PC-9 (cell line): Measurements from ENCODE around the gene POMP. TPM values are rescaled to one million over a fixed set of nuclear protein-coding genes. Genes with fewer than 3 reads are reported as not detected.

Experiments used
- BruUV-seq: library from RNA; stranded (reverse); fragments of 400-500 nt; replicated peaks from 2 replicates; lab custom pipeline; 2021; lab: Mats Ljungman, UMichigan
- CTCF ChIA-PET: fragments of 300-600 bp; sonication (Branson Sonifier 250); formaldehyde crosslinking; loops from one replicate; lab custom pipeline; 2022; ENCODE audit warnings: antibody characterized with exemption; lab: Charles Lee
- POLR2A ChIA-PET: fragments of 300-600 bp; sonication (Branson Sonifier 250); formaldehyde crosslinking; loops from one replicate; lab custom pipeline; 2022; ENCODE audit warnings: antibody characterized with exemption; ENCODE audit not compliant: unreplicated experiment; lab: Charles Lee
- DNase-seq, 2 experiments: peaks; one replicate each; pipeline versions ENCODE4 v3.0.0 to v3.0.0-alpha.2; 2015 to 2022; ENCODE audit warnings: mixed read lengths in 1 of 2
- H2AFZ ChIP-seq: fragments of 200-600 bp; sonication (generic); 2 replicates; pipeline ENCODE4 v1.8.1; 2017; ENCODE audit warnings: antibody characterized with exemption
- H3F3A ChIP-seq: fragments of 200-600 bp; sonication (generic); 2 replicates; pipeline ENCODE4 v1.8.1; 2017; ENCODE audit warnings: antibody characterized with exemption, mild to moderate bottlenecking, low read depth; ENCODE audit not compliant: insufficient read depth
- H3K27ac ChIP-seq: fragments of 200-600 bp; sonication (generic); 2 replicates; pipeline ENCODE4 v1.6.1; 2016; ENCODE audit warnings: mixed run types
- H3K27me3 ChIP-seq: fragments of 200-600 bp; sonication (generic); 2 replicates; pipeline ENCODE4 v1.6.1; 2016; ENCODE audit warnings: low read depth, mixed run types; ENCODE audit not compliant: insufficient read depth
- H3K36me3 ChIP-seq: fragments of 200-600 bp; sonication (generic); 2 replicates; pipeline ENCODE4 v1.6.1; 2016; ENCODE audit warnings: low read depth, mixed run types
- H3K4me1 ChIP-seq: fragments of 200-600 bp; sonication (generic); replicated peaks from 2 replicates; pipeline ENCODE4 v1.6.1; 2016; ENCODE audit warnings: mixed run types; ENCODE audit not compliant: insufficient read depth
- H3K4me2 ChIP-seq: fragments of 200-600 bp; sonication (generic); 2 replicates; pipeline ENCODE4 v1.6.1; 2017; ENCODE audit warnings: mixed run types
- H3K4me3 ChIP-seq: fragments of 200-600 bp; sonication (generic); 2 replicates; pipeline ENCODE4 v1.6.1; 2016; ENCODE audit warnings: mixed run types
- H3K79me2 ChIP-seq: fragments of 200-600 bp; sonication (generic); 2 replicates; pipeline ENCODE4 v1.6.1; 2017; ENCODE audit warnings: low read depth, mixed run types
- H3K9me2 ChIP-seq: fragments of 200-600 bp; sonication (generic); 2 replicates; pipeline ENCODE4 v1.8.1; 2017; ENCODE audit warnings: mild to moderate bottlenecking; ENCODE audit not compliant: insufficient read depth
- H3K9me3 ChIP-seq: fragments of 200-600 bp; sonication (generic); 2 replicates; pipeline ENCODE4 v1.8.1; 2016; ENCODE audit warnings: low read depth; ENCODE audit not compliant: insufficient read depth
- H4K20me1 ChIP-seq: fragments of 200-600 bp; sonication (generic); 2 replicates; pipeline ENCODE4 v1.8.1; 2017; ENCODE audit not compliant: insufficient read depth
- EZH2 ChIP-seq: fragments of 200-600 bp; sonication (generic); IDR thresholded peaks from 2 replicates; pipeline ENCODE4 v1.8.0; 2017; ENCODE audit warnings: antibody characterized with exemption, low read depth
- intact Hi-C: fragments of 100-400 bp; cut with micrococcal nuclease; formaldehyde crosslinking; loops from one replicate; pipeline ENCODE4 v1.10.0; 2022; ENCODE audit not compliant: unreplicated experiment
- total RNA-seq: library from RNA; stranded (reverse); gene quantifications from 2 replicates; pipeline ENCODE4 v1.2.3, GENCODE V29; 2021
- TF ChIP-seq, protein P1 (sequence below): fragments of 200-600 bp; sonication (generic); conservative IDR thresholded peaks from 2 replicates; pipeline ENCODE4 v1.6.1; 2017; ENCODE audit warnings: mixed run types, antibody characterized with exemption, mild to moderate bottlenecking, moderate library complexity

POMP gene
- total RNA-seq, 1 experiment from 2014 or later = 63.7 TPM

DNA sequence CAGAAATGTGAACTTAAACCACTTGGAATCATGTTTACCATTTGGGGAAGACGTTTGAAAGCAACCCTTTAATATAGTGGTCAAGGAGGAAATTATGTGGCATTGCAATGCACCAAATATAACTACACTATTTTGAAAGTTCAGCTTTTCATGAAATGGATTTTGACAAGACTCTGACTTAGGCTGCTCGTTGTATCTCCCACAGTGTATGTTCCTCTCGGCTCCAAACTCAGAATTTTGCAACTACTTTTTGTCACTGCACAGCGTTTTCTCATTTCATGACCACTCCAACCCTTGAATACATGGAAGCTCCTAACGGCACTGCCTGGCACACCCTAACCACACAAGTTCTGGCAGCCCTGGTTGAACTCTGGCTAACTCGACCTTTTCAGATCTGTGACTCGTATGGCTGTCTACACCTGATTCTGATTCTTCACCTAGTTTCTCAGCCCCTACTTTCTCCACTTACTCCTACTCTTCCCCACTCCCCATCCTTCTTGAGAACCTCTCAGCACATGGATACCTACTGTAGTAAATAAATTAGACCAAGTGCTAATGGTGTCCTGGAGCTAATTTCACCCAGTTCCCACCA, 7.0 kb upstream of the POMP start:
- Histone ChIP-seq H3F3A (no peaks in the 10 kb centered on the region), H3K9me3 (no peaks in the 10 kb centered on the region), H2AFZ (no peak overlapping the region), H3K27ac (no peak overlapping the region), H3K9me2 (no peaks in the 10 kb centered on the region), H3K36me3 (0 out of 2 replicates have a peak, but pooled peaks cover 3% of the 10 kb centered on the region), H3K27me3 (no peaks in the 10 kb centered on the region), H3K4me2 (no peak overlapping the region), H4K20me1 (no peaks in the 10 kb centered on the region; the same call in 1 of the 2 replicates), H3K4me3 (no peak overlapping the region), H3K4me1 (no peaks in the 10 kb centered on the region), H3K79me2 (peaks cover 5% of the 10 kb centered on the region; the same call in 1 of the 2 replicates)
- BruUV-seq = no TSS peak
- no peak for TF ChIP-seq EZH2
- TF ChIP-seq, protein P1, sequence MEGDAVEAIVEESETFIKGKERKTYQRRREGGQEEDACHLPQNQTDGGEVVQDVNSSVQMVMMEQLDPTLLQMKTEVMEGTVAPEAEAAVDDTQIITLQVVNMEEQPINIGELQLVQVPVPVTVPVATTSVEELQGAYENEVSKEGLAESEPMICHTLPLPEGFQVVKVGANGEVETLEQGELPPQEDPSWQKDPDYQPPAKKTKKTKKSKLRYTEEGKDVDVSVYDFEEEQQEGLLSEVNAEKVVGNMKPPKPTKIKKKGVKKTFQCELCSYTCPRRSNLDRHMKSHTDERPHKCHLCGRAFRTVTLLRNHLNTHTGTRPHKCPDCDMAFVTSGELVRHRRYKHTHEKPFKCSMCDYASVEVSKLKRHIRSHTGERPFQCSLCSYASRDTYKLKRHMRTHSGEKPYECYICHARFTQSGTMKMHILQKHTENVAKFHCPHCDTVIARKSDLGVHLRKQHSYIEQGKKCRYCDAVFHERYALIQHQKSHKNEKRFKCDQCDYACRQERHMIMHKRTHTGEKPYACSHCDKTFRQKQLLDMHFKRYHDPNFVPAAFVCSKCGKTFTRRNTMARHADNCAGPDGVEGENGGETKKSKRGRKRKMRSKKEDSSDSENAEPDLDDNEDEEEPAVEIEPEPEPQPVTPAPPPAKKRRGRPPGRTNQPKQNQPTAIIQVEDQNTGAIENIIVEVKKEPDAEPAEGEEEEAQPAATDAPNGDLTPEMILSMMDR = no peak
- DNase-seq = no peak
- ChIA-PET CTCF (no interaction called here), POLR2A (no interaction called here)
- intact Hi-C loops = no loop called here

DNA sequence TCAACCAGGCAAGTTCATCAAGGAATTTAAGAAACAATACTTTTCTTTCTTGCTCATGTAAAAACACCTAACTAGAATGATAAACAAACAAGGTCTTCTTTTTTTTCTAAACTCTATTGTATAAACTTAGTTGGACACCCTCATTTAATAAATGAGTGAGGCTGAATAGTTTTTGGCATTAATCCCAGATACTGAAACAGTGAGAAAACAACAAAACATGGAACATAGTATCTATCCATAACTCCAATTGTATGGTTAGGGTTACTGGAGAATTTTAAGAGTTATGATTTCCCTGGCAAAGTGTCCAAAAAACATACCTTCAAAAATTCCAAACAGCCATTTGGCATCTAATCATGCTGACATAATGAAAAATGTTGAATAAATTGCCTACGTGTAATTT, 5.8 kb upstream of the POMP start:
- no peak overlapping the region for H3K27ac ChIP-seq
- 0 out of 2 replicates have a peak, but pooled peaks cover 3% of the 10 kb centered on the region for H3K36me3 ChIP-seq
- H3K4me1 ChIP-seq = peaks cover 8% of the 10 kb centered on the region
- H3F3A ChIP-seq = no peaks in the 10 kb centered on the region
- no peak overlapping the region for H3K4me2 ChIP-seq
- BruUV-seq = no TSS peak
- no peaks in the 10 kb centered on the region for H3K27me3 ChIP-seq
- intact Hi-C loops = no loop called here
- no peak overlapping the region for H2AFZ ChIP-seq
- H3K9me2 ChIP-seq = no peaks in the 10 kb centered on the region
- no peak overlapping the region for H3K4me3 ChIP-seq
- no peak for DNase-seq
- CTCF ChIA-PET = no interaction called here
- H4K20me1 ChIP-seq = no peaks in the 10 kb centered on the region; the same call in 1 of the 2 replicates
- TF ChIP-seq, protein P1 = no peak
- no peak for TF ChIP-seq EZH2
- POLR2A ChIA-PET = no interaction called here
- peaks cover 14% of the 10 kb centered on the region for H3K79me2 ChIP-seq
- no peaks in the 10 kb centered on the region for H3K9me3 ChIP-seq

DNA sequence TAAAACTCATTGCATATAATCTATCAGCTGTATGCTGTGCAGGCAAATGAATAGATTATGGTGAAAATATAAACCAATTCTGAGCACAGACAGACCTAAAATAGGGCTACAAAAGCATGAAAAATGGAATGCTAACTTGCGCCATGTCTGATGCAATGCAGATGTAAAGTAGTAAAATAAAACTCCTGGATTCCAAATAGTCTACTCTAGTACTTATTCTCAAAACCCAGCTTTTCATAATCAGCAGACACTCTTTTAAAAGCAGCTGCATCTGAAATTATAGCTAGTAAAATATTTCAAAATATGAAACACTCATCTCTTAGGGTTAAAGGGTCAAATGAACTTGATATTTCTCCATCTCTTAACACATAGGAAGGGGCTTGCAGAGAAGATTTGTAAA, 4.7 kb upstream of the POMP start:
- H3K4me2 ChIP-seq = no peak overlapping the region
- 0 out of 2 replicates have a peak, but pooled peaks cover 3% of the 10 kb centered on the region for H3K36me3 ChIP-seq
- no peaks in the 10 kb centered on the region for H3F3A ChIP-seq
- intact Hi-C loops = no loop called here
- peaks cover 9% of the 10 kb centered on the region for H3K4me1 ChIP-seq
- H3K4me3 ChIP-seq = no peak overlapping the region
- H3K27ac ChIP-seq = no peak overlapping the region
- TF ChIP-seq, protein P1 = no peak
- TF ChIP-seq EZH2 = no peak
- peaks cover 24% of the 10 kb centered on the region for H3K79me2 ChIP-seq
- no TSS peak for BruUV-seq
- ChIA-PET CTCF (no interaction called here), POLR2A (no interaction called here)
- H4K20me1 ChIP-seq = no peaks in the 10 kb centered on the region; the same call in 1 of the 2 replicates
- H3K9me3 ChIP-seq = no peaks in the 10 kb centered on the region
- H3K27me3 ChIP-seq = no peaks in the 10 kb centered on the region
- no peak for DNase-seq
- H2AFZ ChIP-seq = no peak overlapping the region
- no peaks in the 10 kb centered on the region for H3K9me2 ChIP-seq
